Measurements from ENCODE around the gene GRM4.

The GRM4 gene

GRCh38 chr6:34065466-34066217 is 80.2 kb downstream of the GRM4 start:
- no peak for FAIRE-seq
- no peak for DNase-seq (ENCODE audit: low spot score)

- FAIRE-seq = no peak
Observed at GRCh38 chr6:34064675-34065074, 81.2 kb downstream of the GRM4 start.

DNA sequence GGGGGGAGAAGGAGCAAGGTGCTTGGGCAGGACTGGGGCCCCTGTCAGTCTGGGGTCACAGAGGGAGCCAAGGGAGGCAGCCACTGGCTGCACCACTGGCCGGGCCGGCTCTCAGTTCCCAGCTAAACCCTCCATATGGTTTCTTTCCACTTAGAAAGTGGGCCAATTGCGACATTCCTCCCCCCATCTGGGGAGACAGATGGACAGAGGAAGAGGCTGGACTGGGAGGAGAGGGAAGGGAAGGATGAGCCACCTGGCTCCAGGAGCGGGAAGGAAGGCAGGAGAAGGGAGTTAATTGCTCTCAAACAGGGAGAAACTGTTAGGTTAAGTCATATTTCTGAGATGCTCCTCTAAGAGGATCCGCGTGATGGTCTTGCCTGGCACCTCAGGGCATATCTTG is 82.2 kb downstream of the GRM4 start:
- DNase-seq (ENCODE audit: low spot score) (no peak), FAIRE-seq (no peak)

More at GRCh38 chr6:34064675-34065074, 81.2 kb downstream of the GRM4 start:
- DNase-seq (ENCODE audit: low spot score) = no peak

DNA sequence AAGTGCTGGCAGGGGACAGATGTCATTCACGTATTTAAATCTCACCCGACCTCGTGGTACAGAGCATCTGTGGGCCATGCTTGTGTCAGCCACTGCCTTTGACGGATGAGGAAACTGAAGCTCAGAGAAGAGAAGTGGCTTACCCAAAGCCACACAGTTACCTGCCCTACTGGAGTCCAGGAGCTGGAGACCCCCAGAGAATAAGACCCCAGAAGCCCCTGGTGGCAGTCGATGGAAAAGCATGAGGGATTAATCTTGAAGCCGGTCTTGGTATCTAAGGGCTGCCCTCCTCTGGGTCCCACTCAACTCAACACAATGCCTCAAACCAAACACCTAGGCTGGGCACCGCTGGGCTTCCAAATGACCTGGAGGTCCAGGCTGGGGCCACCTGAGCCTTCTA is 83.1 kb downstream of the GRM4 start:
- DNase-seq (ENCODE audit: low spot score) = no peak
- no peak for FAIRE-seq

- no peak for DNase-seq (ENCODE audit: low spot score)
- FAIRE-seq = no peak
Observed at GRCh38 chr6:34062156-34062555, 83.7 kb downstream of the GRM4 start.

DNA sequence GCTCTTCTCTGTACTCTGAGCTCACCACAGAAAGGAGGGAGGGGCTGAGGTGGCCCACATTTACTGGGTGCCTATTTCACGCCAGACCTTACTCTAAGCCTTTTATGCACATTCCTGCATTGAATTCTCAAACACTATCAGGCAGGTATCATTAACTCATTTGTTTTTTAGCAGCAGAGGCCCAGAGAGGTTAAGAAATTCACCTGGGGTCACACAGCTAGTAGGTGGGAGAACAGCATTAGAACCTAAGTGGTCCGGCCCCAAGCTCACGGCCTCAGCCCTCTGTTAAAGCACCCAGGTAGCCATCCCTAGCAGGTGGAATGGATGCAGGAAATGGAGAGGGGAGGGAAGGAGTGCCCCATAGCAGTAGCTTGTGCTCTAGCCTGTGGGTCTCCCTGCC is 84.5 kb downstream of the GRM4 start:
- DNase-seq (ENCODE audit: low spot score) = no peak

DNA sequence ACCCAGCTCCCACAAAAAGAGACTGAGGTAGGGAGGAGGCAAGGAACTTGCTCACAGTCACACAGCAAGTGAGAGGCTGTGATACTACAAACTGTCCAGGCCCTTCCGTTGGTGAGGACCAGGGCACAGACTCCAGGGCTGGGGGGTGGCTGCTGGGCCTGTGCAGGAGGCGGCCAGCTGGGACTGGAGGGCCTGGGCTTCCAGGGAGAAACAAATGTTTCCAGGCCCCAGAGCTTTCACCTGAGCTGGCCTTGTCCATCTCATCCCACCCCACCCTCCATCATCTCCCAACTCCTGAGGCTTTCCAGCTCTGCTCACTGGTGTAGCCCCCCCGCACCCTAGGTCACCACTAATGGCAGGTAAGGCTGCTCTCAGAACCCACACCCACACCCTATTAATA is 86.0 kb downstream of the GRM4 start:
- FAIRE-seq (no peak), DNase-seq (ENCODE audit: low spot score) (no peak)

More for the DNA sequence above, 84.5 kb downstream of the GRM4 start:
- FAIRE-seq = no peak

DNA sequence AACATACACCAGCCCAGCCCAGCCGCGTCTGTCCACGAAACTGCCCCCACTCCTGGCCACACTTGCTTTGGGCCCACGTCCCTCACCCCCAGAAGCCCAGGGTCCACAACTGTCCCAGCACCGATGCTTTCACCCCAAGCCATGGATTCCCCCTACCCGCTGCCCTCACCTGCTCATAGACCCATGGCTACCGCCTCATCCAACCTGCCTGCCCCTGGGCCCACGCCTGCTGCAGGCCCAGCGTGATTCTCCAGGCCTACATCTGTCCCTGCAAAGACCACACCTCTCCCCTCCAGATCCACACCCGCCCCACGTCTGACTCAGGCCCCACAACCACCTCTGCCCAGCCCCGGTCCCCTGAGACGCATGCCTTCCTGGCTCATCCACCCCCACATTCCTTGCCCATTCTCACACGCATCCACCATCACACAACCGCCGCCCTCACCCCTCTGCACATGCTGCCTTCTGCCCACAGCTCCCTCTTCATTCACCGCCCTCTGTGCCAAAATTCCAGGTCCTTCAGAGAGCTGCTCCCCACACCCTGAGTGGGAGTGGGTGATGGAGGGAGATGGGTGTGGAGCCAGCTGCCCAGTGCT is 86.7 kb downstream of the GRM4 start:
- peak; percentile 13 for FAIRE-seq

DNA sequence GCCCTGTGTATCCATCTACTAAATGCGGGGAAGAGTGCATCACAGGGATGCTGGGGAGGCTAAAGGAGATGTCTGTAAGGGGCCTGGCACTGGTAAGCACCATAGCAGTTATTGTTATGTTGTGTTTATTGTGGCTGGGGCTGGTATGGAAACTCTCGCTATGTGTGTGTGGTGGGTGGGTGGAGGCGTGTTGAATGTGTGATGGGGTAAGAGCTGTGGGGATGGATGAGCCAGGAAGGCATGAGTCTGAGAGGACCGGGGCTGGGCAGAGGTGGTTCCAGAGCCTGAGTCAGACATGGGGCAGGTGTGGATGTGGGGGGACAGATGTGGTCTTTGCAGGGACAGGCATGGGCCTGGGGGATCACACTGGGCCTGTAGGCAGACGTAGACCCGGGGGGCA is 88.1 kb downstream of the GRM4 start:
- FAIRE-seq (no peak), DNase-seq (ENCODE audit: low spot score) (no peak)

More for the DNA sequence above, 86.7 kb downstream of the GRM4 start:
- peak; percentile 70 for DNase-seq (ENCODE audit: low spot score)

DNA sequence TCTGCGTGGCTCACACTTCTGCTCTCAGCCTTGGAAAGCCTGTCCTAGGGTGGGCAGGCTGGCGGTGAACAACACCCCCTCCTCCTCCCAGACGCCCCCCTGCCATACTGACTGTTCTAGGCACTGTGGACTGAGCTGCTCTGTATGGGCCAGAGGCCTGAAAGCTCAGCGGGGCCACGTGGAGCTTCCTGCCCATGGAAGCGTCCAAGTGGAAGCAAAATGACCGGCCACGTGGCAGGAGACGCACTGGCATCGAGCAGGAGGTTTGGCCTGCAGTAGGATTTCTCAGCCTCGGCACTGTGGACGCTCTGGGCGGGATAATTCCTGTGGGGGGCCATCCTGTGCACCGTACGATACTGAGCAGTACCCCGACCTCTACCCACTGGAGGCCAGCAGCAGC is 88.7 kb downstream of the GRM4 start:
- DNase-seq (ENCODE audit: low spot score) = no peak
- no peak for FAIRE-seq

- DNase-seq (ENCODE audit: low spot score) (no peak), FAIRE-seq (no peak)
Observed at GRCh38 chr6:34056305-34057108, 89.4 kb downstream of the GRM4 start.

GRCh38 chr6:34055223-34055933 is 90.5 kb downstream of the GRM4 start:
- DNase-seq (ENCODE audit: low spot score) (peak; percentile 81), FAIRE-seq (peak; percentile 55)

- no peak for FAIRE-seq
- DNase-seq (ENCODE audit: low spot score) = no peak
Observed at GRCh38 chr6:34053721-34054120, 92.2 kb downstream of the GRM4 start.

- FAIRE-seq (no peak), DNase-seq (ENCODE audit: low spot score) (no peak)
Observed at GRCh38 chr6:34052918-34053608, 92.8 kb downstream of the GRM4 start.

DNA sequence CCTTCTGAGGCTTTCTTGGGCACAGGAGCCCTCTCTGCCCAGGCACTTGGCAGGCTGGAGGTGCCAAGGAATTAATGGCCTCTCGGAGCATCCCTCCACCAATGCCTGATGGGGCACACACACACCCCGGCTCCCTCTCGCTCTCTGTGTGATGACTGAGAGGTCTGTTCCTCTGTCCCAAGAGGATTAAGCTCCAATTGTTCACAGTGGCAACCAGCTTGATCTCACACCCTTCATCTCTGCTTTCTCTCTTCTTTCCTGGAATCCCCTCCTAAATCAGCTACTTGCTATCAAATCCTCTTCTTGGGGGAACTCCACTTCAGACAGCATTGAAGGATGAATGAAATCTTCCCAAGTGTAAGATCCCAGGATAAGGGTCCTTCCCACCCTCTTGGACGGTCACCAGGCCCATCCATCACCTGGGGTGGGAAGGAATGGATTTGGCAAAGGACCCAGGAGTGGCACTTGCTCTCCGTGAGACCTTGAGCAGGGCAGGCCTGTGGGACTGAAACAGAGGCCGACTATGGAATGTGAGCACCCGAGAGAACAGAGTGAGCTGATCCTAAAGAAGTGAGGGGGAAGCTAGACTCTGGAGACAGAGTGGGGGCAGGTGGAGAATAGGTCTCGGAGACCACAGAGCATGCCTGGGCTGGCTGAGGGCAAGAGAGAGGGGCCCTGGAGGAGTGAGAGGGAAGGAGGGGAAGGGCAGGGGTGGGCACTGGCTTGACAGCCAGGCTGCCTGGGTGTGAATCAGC is 93.6 kb downstream of the GRM4 start:
- no peak for FAIRE-seq
- DNase-seq (ENCODE audit: low spot score) = no peak

GRCh38 chr6:34051331-34051919 is 94.5 kb downstream of the GRM4 start:
- DNase-seq (ENCODE audit: low spot score) = no peak
- FAIRE-seq = no peak

DNA sequence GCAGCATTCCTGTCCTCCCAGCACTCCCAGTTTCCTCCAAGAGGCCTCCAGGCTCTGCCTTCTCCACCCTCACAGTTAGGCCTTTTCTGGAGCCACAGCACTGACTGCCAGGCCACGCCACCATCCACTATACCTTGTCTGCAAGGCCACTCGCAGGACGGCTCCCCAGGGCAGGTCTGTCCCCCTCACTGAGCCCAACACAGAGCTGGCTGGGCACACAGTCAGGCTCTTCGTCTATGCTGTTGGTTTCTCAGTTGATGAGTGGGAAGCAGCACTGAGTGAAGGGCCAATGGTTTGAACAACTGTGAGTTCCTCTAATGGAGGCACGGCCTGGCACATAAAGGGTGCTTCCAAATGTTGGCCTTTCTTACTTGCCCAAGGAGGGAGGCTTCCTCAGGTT is 95.2 kb downstream of the GRM4 start:
- no peak for FAIRE-seq
- no peak for DNase-seq (ENCODE audit: low spot score)

DNA sequence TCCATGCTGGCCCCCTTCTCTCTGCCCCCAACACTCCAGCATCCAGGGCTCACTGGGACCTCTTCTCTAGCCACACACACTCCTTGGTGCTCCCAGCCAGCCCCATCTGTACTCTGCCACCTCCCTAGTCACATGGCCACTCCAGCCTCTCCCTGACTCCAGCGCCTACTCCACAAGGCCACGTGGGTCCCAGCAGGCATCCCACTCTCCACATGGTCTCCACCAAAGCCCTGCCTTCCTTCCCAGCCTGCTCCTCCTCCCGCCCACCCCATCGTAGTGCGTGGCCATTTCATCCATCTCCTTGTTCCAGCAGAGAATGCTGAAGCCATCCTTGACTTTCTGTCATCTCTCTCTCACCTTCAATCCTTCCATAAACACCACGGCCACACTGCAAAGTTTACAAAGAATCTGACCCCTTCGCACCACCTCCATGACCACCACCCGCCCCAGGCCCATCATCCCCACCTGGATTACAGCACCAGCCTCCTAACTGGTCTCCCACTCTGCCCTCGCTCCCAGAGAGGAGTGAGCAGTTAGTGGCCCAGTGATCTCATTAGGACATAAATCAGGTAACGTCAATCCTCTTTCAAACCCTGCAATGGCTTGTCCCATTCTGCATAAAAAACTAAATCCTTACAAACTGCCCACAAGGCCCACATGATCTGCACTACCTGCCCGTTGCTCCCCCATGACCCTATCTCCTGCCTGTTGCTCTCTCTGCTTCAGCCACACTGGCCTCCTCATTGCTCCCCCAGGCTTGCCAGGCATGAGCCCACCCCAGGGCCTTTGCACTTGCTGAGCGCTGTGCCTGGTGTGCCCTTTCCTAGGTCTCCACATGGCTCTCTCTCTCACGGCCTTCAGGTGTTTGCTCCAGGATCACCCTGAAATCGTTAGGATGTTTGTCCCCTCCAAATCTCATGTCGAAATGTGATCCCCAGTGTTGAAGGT is 96.2 kb downstream of the GRM4 start:
- FAIRE-seq (no peak), DNase-seq (ENCODE audit: low spot score) (no peak)
